Tibial nerve (tissue), 4 donors: ENCODE measurements around the gene ROPN1L. TPM values are rescaled to one million over a fixed set of nuclear protein-coding genes. Genes with fewer than 3 reads are reported as not detected.

Source experiments
- DNase-seq, 2 donors: peaks; one replicate each; pipeline ENCODE4 v3.0.0-alpha.2; 2019; ENCODE audit warnings: low spot score in 2 of 2
- H3K27ac ChIP-seq, 4 donors: fragments of 200-600 bp; sonication (generic) in 3 of 4; one replicate each; pipeline ENCODE4 v1.5.1; 2017 to 2019; ENCODE audit warnings: mild to moderate bottlenecking in 1 of 4
- H3K27me3 ChIP-seq, 2 donors: fragments of 200-600 bp; sonication (generic) in 1 of 2; one replicate each; pipeline versions ENCODE4 v1.5.1 to v1.6.0; 2017 to 2019
- H3K36me3 ChIP-seq, 3 donors: fragments of 200-600 bp; sonication (generic); one replicate each; pipeline ENCODE4 v1.5.1; 2018 to 2019
- H3K4me1 ChIP-seq, 4 donors: fragments of 200-600 bp; sonication (generic) in 3 of 4; one replicate each; pipeline ENCODE4 v1.5.1; 2017 to 2019
- H3K4me3 ChIP-seq, 4 donors: fragments of 200-600 bp; sonication (generic) in 3 of 4; one replicate each; pipeline ENCODE4 v1.5.1; 2017 to 2019; ENCODE audit warnings: mild to moderate bottlenecking in 1 of 4, moderate library complexity in 1 of 4
- H3K9me3 ChIP-seq, 4 donors: fragments of 200-600 bp; sonication (generic) in 3 of 4; one replicate each; pipeline ENCODE4 v1.5.1; 2017 to 2019
- CTCF ChIP-seq, 5 experiments: fragments of 200-600 bp in 3 of 5; fragments of 450-650 bp in 2 of 5; sonication (generic) in 3 of 5; IDR thresholded peaks; one replicate each; pipeline ENCODE4 v1.5.1; 2016 to 2019; ENCODE audit warnings: antibody characterized with exemption in 5 of 5, mild to moderate bottlenecking in 3 of 5, moderate library complexity in 2 of 5
- EP300 ChIP-seq, 2 donors: sonication (generic); formaldehyde crosslinking; IDR thresholded peaks; one replicate each; pipeline ENCODE4 v1.6.1; 2017; ENCODE audit warnings: antibody characterized with exemption in 2 of 2, mild to moderate bottlenecking in 1 of 2
- POLR2A ChIP-seq, 2 donors: fragments of 450-650 bp; IDR thresholded peaks; one replicate each; pipeline ENCODE4 v1.6.1; 2017; ENCODE audit warnings: antibody characterized with exemption in 2 of 2, mild to moderate bottlenecking in 2 of 2, moderate library complexity in 2 of 2
- WGBS, 2 donors: methylation state at CpG; one replicate each; pipeline ENCODE4 v1.1.5; 2018; 5-methylcytosine and 5-hydroxymethylcytosine counted together
- total RNA-seq, 4 donors: library from RNA; depleted of rRNA; stranded (reverse); fragments of >200 nt; gene quantifications; one replicate each; pipeline ENCODE4 v1.1.0, GENCODE V29; 2016

Gene ROPN1L
- total RNA-seq, 4 donors from 2014 or later: 0.98 TPM; not detected in 3

GRCh38 chr5:10506535-10506934 is 64.9 kb downstream of the ROPN1L start:
- no peaks in the 10 kb centered on the region for H3K4me1 ChIP-seq
- WGBS, 2 donors: 93 to 97% methylated on average over 3 of the region's 3 CpGs
- no peak for TF ChIP-seq EP300 (IDR thresholded peaks at IDR 0.05)
- no peak for TF ChIP-seq POLR2A (IDR thresholded peaks at IDR 0.05)
- TF ChIP-seq CTCF (IDR thresholded peaks at IDR 0.05): no peak
- H3K27me3 ChIP-seq: no peaks in the 10 kb centered on the region
- H3K36me3 ChIP-seq: no peaks in the 10 kb centered on the region
- H3K27ac ChIP-seq: no peak overlapping the region
- H3K9me3 ChIP-seq: no peaks in the 10 kb centered on the region
- DNase-seq: no peak
- no peak overlapping the region for H3K4me3 ChIP-seq

GRCh38 chr5:10507575-10508096 is 66.0 kb downstream of the ROPN1L start:
- H3K27me3 ChIP-seq: no peaks in the 10 kb centered on the region
- H3K9me3 ChIP-seq: no peaks in the 10 kb centered on the region
- no peaks in the 10 kb centered on the region for H3K36me3 ChIP-seq
- no peak for TF ChIP-seq EP300 (IDR thresholded peaks at IDR 0.05)
- TF ChIP-seq POLR2A (IDR thresholded peaks at IDR 0.05): no peak
- TF ChIP-seq CTCF (IDR thresholded peaks at IDR 0.05): no peak
- H3K27ac ChIP-seq: no peak overlapping the region
- WGBS, 2 donors: 70 to 75% methylated on average over 3 of the region's 3 CpGs
- no peak overlapping the region for H3K4me3 ChIP-seq
- no peak for DNase-seq
- H3K4me1 ChIP-seq: no peaks in the 10 kb centered on the region

GRCh38 chr5:10509575-10509974 is 67.9 kb downstream of the ROPN1L start:
- no peak overlapping the region for H3K4me3 ChIP-seq
- no peaks in the 10 kb centered on the region for H3K9me3 ChIP-seq
- peaks cover 0 to 10% (median 0%) of the 10 kb centered on the region in 4 donors for H3K4me1 ChIP-seq
- no peaks in the 10 kb centered on the region for H3K36me3 ChIP-seq
- WGBS, 2 donors: 91 to 94% methylated on average over 9 of the region's 9 CpGs
- no peak overlapping the region for H3K27ac ChIP-seq
- DNase-seq: no peak
- H3K27me3 ChIP-seq: no peaks in the 10 kb centered on the region
- TF ChIP-seq EP300 (IDR thresholded peaks at IDR 0.05) (no peak), CTCF (IDR thresholded peaks at IDR 0.05) (no peak), POLR2A (IDR thresholded peaks at IDR 0.05) (no peak)

GRCh38 chr5:10511741-10512640 is 70.3 kb downstream of the ROPN1L start:
- peaks cover 0 to 11% (median 0%) of the 10 kb centered on the region in 4 donors for H3K4me1 ChIP-seq
- 75 to 81% methylated on average over 10 of the region's 10 CpGs for WGBS, 2 donors
- TF ChIP-seq POLR2A (IDR thresholded peaks at IDR 0.05) (no peak), CTCF (IDR thresholded peaks at IDR 0.05) (no peak), EP300 (IDR thresholded peaks at IDR 0.05) (no peak)
- no peak overlapping the region for H3K27ac ChIP-seq
- H3K27me3 ChIP-seq: no peaks in the 10 kb centered on the region
- H3K4me3 ChIP-seq: no peak overlapping the region
- no peaks in the 10 kb centered on the region for H3K36me3 ChIP-seq
- DNase-seq: no peak
- no peaks in the 10 kb centered on the region for H3K9me3 ChIP-seq
